A549 (cell line): ENCODE data around the gene ADARB2. TPM values are rescaled to one million over a fixed set of nuclear protein-coding genes. Genes with fewer than 3 reads are reported as not detected.

Source experiments
- ATAC-seq, 2 experiments: fragments of 200-7000 bp in 1 of 2; fragments of >200 bp in 1 of 2; cut with Nextera tagmentation in 1 of 2; cut with Tn5 transposase in 1 of 2; 3 replicates each; pipeline versions ENCODE4 v1.8.0 to v1.9.1; 2018 to 2020; ENCODE audit warnings: mild to moderate bottlenecking in 1 of 2, moderate library complexity in 1 of 2
- CTCF ChIA-PET: fragments of 300-600 bp; sonication (Branson Sonifier 250); formaldehyde crosslinking; extraction: SDS; loops from one replicate; lab custom pipeline; 2021; ENCODE audit warnings: antibody characterized with exemption, inconsistent platforms; lab: Yijun Ruan, JAX
- POLR2A ChIA-PET: fragments of 350-600 bp; formaldehyde crosslinking; extraction: SDS; loops from one replicate; lab custom pipeline; 2021; ENCODE audit warnings: antibody characterized with exemption, inconsistent platforms; lab: Yijun Ruan, JAX
- DNase-seq, 2 experiments: peaks; one replicate each; pipeline versions ENCODE4 v3.0.0 to v3.0.0-alpha.2; 2011 to 2016; ENCODE audit warnings: low read depth in 1 of 2, low spot score in 1 of 2
- FAIRE-seq: peaks from 2 replicates; lab custom pipeline; 2011; peaks lifted over from hg19 to GRCh38; lab: Jason Lieb, UNC
- H3K27ac ChIP-seq, 2 experiments: fragments of >200 bp; sonication (Bioruptor Twin); formaldehyde crosslinking; 3 replicates each; pipeline ENCODE4 v1.5.1; 2016 to 2017
- H3K4me1 ChIP-seq: fragments of >200 bp; sonication (Bioruptor Twin); formaldehyde crosslinking; 3 replicates; pipeline ENCODE4 v1.6.1; 2016
- H3K4me2 ChIP-seq: fragments of >200 bp; sonication (Bioruptor Twin); formaldehyde crosslinking; 3 replicates; pipeline ENCODE4 v1.6.1; 2016
- H3K4me3 ChIP-seq: fragments of >200 bp; sonication (Bioruptor Twin); formaldehyde crosslinking; 3 replicates; pipeline ENCODE4 v1.5.1; 2016
- H3K9me3 ChIP-seq: fragments of >200 bp; sonication (Bioruptor Twin); formaldehyde crosslinking; 3 replicates; pipeline ENCODE4 v1.6.1; 2016
- ATOH8 ChIP-seq: fragments of 250-450 bp; sonication (Bioruptor Pico); IDR thresholded peaks from 2 replicates; pipeline ENCODE4 v1.5.0; 2020; ENCODE audit warnings: low read depth, mild to moderate bottlenecking, moderate library complexity
- CBX8 ChIP-seq: fragments of 200-600 bp; sonication (generic); IDR thresholded peaks from 2 replicates; pipeline ENCODE4 v1.6.1; 2016
- CHD4 ChIP-seq: fragments of 200-600 bp; sonication (generic); IDR thresholded peaks from 2 replicates; pipeline ENCODE4 v1.6.1; 2016; ENCODE audit warnings: antibody characterized with exemption, mild to moderate bottlenecking, borderline replicate concordance
- EHMT2 ChIP-seq: fragments of 200-600 bp; sonication (generic); IDR thresholded peaks from 2 replicates; pipeline ENCODE4 v1.6.1; 2016; ENCODE audit warnings: antibody characterized with exemption, low read depth, mild to moderate bottlenecking, moderate library complexity
- EP300 ChIP-seq, 2 experiments: fragments of >200 bp; sonication (Bioruptor Twin); formaldehyde crosslinking; IDR thresholded peaks; 2 replicates in 1 of 2; 3 replicates in 1 of 2; pipeline ENCODE4 v1.6.1; 2016 to 2017
- FOSL2 ChIP-seq, 2 experiments: fragments of 450-650 bp in 1 of 2; fragments of >200 bp in 1 of 2; sonication (Bioruptor Twin) in 1 of 2; formaldehyde crosslinking; IDR thresholded peaks; 2 replicates each; pipeline versions ENCODE4 v1.5.0 to v1.6.1; 2016 to 2020; ENCODE audit warnings: mild to moderate bottlenecking in 1 of 2, moderate library complexity in 1 of 2
- HDAC2 ChIP-seq: fragments of 200-600 bp; sonication (generic); IDR thresholded peaks from 2 replicates; pipeline ENCODE4 v1.6.1; 2016
- HOXA7 ChIP-seq: fragments of 250-450 bp; sonication (Bioruptor Pico); IDR thresholded peaks from 2 replicates; pipeline ENCODE4 v1.5.0; 2020; ENCODE audit warnings: mild to moderate bottlenecking, moderate library complexity
- HOXB13 ChIP-seq: fragments of 250-450 bp; sonication (Bioruptor Pico); IDR thresholded peaks from 2 replicates; pipeline ENCODE4 v1.5.0; 2020; ENCODE audit warnings: low read depth, mild to moderate bottlenecking, moderate library complexity
- JUN ChIP-seq, 2 experiments: fragments of >200 bp; sonication (Bioruptor Twin); formaldehyde crosslinking; IDR thresholded peaks; 2 replicates in 1 of 2; 3 replicates in 1 of 2; pipeline ENCODE4 v1.6.1; 2016 to 2017
- KDM1A ChIP-seq: fragments of 200-600 bp; sonication (generic); IDR thresholded peaks from 2 replicates; pipeline ENCODE4 v1.6.1; 2016; ENCODE audit warnings: low read depth, mild to moderate bottlenecking
- MAFK ChIP-seq: fragments of 450-650 bp; IDR thresholded peaks from 2 replicates; pipeline ENCODE4 v1.6.1; 2014; ENCODE audit not compliant: partially characterized antibody
- MYC ChIP-seq: IDR thresholded peaks from 2 replicates; pipeline ENCODE4 v1.6.1; 2012; ENCODE audit warnings: mild to moderate bottlenecking, inconsistent platforms, low read length, improper control_type of control experiment, borderline replicate concordance
- NFE2L2 ChIP-seq: fragments of 150-350 bp; conservative IDR thresholded peaks from 2 replicates; pipeline ENCODE4 v1.6.1; 2014; ENCODE audit warnings: low read length
- NR3C1 ChIP-seq: fragments of >200 bp; sonication (Bioruptor Twin); formaldehyde crosslinking; IDR thresholded peaks from 3 replicates; pipeline ENCODE4 v1.6.1; 2017
- PBX3 ChIP-seq: IDR thresholded peaks from 2 replicates; pipeline ENCODE4 v1.6.1; 2012
- POLR2A ChIP-seq: IDR thresholded peaks from 2 replicates; pipeline ENCODE4 v1.6.1; 2012; ENCODE audit warnings: mild to moderate bottlenecking, low read length
- POLR2AphosphoS2 ChIP-seq: conservative IDR thresholded peaks from 2 replicates; pipeline ENCODE4 v1.6.1; 2012; ENCODE audit warnings: low read length, improper control_type of control experiment, inconsistent platforms
- RAD21 ChIP-seq, 2 experiments: fragments of >200 bp in 1 of 2; sonication (Bioruptor Twin) in 1 of 2; formaldehyde crosslinking in 1 of 2; IDR thresholded peaks in 1 of 2; conservative IDR thresholded peaks in 1 of 2; 2 replicates in 1 of 2; 3 replicates in 1 of 2; pipeline ENCODE4 v1.6.1; 2012 to 2018; ENCODE audit warnings: inconsistent platforms in 1 of 2
- RARB ChIP-seq: fragments of 250-450 bp; sonication (Bioruptor Pico); IDR thresholded peaks from 2 replicates; pipeline ENCODE4 v1.8.0; 2021; ENCODE audit warnings: mild to moderate bottlenecking, moderate library complexity
- RFX5 ChIP-seq: fragments of 450-650 bp; IDR thresholded peaks from 2 replicates; pipeline ENCODE4 v1.7.1; 2014; ENCODE audit warnings: antibody characterized with exemption, mild to moderate bottlenecking, moderate library complexity
- RNF2 ChIP-seq: fragments of 200-600 bp; sonication (generic); IDR thresholded peaks from 2 replicates; pipeline ENCODE4 v1.6.1; 2016; ENCODE audit warnings: low read depth, mild to moderate bottlenecking, antibody characterized with exemption, moderate library complexity, borderline replicate concordance
- SMC3 ChIP-seq: fragments of >200 bp; sonication (Bioruptor Twin); formaldehyde crosslinking; IDR thresholded peaks from 3 replicates; pipeline ENCODE4 v1.6.1; 2018; ENCODE audit warnings: inconsistent platforms
- TFCP2L1 ChIP-seq: fragments of 250-450 bp; sonication (Bioruptor Pico); IDR thresholded peaks from 2 replicates; pipeline ENCODE4 v1.5.0; 2021; ENCODE audit warnings: mild to moderate bottlenecking
- TP53 ChIP-seq: fragments of 250-450 bp; sonication (Bioruptor Pico); IDR thresholded peaks from 2 replicates; pipeline ENCODE4 v1.5.0; 2021; ENCODE audit warnings: mild to moderate bottlenecking, moderate library complexity
- USF2 ChIP-seq: fragments of 450-650 bp; IDR thresholded peaks from 2 replicates; pipeline ENCODE4 v1.6.1; 2014; ENCODE audit warnings: antibody characterized with exemption
- ZC3H11A ChIP-seq: fragments of 450-650 bp; IDR thresholded peaks from 2 replicates; pipeline ENCODE4 v1.6.1; 2014; ENCODE audit warnings: antibody characterized with exemption, mild to moderate bottlenecking
- ZNF302 ChIP-seq: fragments of 250-450 bp; sonication (Bioruptor Pico); IDR thresholded peaks from 2 replicates; pipeline ENCODE4 v1.9.0; 2021; ENCODE audit warnings: inconsistent platforms, mild to moderate bottlenecking, moderate library complexity
- ZSCAN20 ChIP-seq: fragments of 250-450 bp; sonication (Bioruptor Pico); IDR thresholded peaks from 2 replicates; pipeline ENCODE4 v1.8.0; 2022; ENCODE audit warnings: mild to moderate bottlenecking, moderate library complexity
- WGBS: methylation state at CpG from one replicate; pipeline ENCODE4 v1.1.6; 2017; ENCODE audit errors: missing lambda C conversion rate; 5-methylcytosine and 5-hydroxymethylcytosine counted together
- polyA plus RNA-seq, 4 experiments: library from polyadenylated mRNA; depleted of rRNA in 3 of 4; stranded (reverse); fragments of >200 nt; fragmentation: RNase III in 1 of 4; extraction: RNeasy Plus Mini Kit Qiagen cat#74134 plus additional on column Dnase treatment in 1 of 4; gene quantifications; 2 replicates in 3 of 4; 3 replicates in 1 of 4; pipeline ENCODE4 v1.2.3, GENCODE V29; 2011 to 2017
- TF ChIP-seq, protein P1 (sequence below): fragments of >200 bp; sonication (Bioruptor Twin); formaldehyde crosslinking; IDR thresholded peaks from 3 replicates; pipeline ENCODE4 v1.6.1; 2016
- TF ChIP-seq, protein P2 (sequence below): IDR thresholded peaks from 2 replicates; pipeline ENCODE4 v1.6.1; 2012

Gene ADARB2
- polyA plus RNA-seq, 2 of the 4 experiments (the other 2 are of a cell fraction), result not detected

- WGBS, result 33% methylated on average over 5 of the region's 5 CpGs
These were observed 379.2 kb downstream of the ADARB2 start for GRCh38 chr10:1358147-1358546.

DNA sequence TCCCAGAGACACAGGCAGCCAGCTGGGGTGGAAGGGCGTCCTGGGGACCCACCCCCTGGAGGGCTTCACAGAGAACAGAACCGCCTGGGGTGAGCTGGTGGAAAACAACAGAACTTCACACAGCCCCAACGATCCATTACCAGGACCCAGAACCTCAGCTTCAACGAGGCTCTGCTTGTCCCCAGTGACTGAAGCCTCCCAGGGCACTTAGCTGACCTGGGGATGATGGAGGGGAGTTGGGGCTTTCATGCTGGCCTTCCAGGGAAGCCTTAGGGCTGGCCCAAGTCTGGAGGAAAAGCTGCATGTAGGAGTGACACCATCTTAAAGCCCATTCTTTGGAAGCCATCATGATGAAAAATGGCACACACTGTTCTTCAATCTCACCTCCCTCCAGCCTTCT, 381.0 kb downstream of the ADARB2 start:
- 0% methylated on average over 4 of the region's 4 CpGs for WGBS
- no peak for FAIRE-seq

More at GRCh38 chr10:1358147-1358546, 379.2 kb downstream of the ADARB2 start:
- TF ChIP-seq RNF2, result no peak
- no peak for TF ChIP-seq USF2
- TF ChIP-seq RAD21 (conservative IDR thresholded peaks at IDR 0.05 in 1 of 2, IDR thresholded peaks at IDR 0.05 in 1 of 2), result no peak
- no peak for TF ChIP-seq EP300 (IDR thresholded peaks at IDR 0.05)
- no peak for TF ChIP-seq HDAC2
- no peak for TF ChIP-seq NR3C1
- no peak for TF ChIP-seq HOXB13 (CRISPR knock-in tag)
- TF ChIP-seq KDM1A, result no peak
- POLR2A ChIA-PET, result no interaction called here
- no peak for ATAC-seq
- H3K4me1 ChIP-seq, result no peaks in the 10 kb centered on the region
- no peak for FAIRE-seq
- no peak overlapping the region for H3K4me2 ChIP-seq
- CTCF ChIA-PET, result interaction anchor here (0.7 kb wide), 1 partner anchor 11 kb away, joined by 3 read pairs; no protein-coding TSS in a partner anchor
- no peaks in the 10 kb centered on the region for H3K9me3 ChIP-seq
- DNase-seq, result no peak
- H3K4me3 ChIP-seq, result no peak overlapping the region
- no peak overlapping the region for H3K27ac ChIP-seq

DNA sequence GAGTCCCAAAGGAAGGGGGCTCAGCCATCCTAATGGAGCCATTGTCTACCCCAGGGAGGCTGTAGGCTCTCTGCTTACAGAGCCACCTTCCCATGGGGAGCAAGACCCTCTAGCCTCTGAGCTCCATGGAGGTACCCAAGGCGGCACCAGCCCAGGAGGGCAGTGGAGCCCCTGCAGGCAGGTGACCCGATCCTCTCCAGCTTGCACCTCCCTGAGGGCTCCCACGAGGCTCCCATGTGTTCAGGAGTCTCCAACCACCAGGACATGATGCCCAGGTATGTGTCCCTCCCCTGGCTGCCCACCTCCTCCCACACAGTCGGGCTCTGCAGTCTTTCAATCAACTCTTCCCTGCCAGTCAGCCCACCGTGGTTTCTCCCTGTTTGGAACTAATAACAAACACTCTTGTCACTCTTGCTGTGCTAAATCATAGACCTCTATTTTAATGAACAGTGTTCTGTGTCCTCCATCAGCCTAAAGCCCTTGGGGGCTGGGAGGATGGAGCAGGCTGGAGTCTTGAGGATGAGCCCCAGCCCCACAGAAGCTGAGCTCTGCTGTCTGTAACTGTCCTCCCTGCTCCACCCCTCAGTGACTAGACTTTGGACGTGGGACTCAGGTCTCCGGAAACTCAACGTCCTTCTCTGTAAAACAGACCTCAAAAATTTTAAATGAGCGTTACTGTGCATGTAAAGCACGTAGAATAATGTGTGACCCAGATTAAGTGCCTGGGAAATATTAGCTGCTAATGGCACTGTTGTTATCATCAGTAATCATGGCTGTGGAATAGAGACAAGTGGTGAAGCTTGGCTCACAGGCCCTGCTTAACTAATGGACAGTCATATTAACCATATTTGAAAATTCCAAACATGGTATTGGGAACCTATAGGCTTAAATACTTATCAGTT, 382.3 kb downstream of the ADARB2 start:
- ChIA-PET CTCF (interaction anchor here (0.6 to 1.1 kb wide), 2 partner anchors 14 to 283 kb away, joined by 3 to 5 read pairs; no protein-coding TSS in a partner anchor), POLR2A (no interaction called here)
- H3K27ac ChIP-seq, result no peak overlapping the region
- H3K9me3 ChIP-seq, result no peaks in the 10 kb centered on the region
- no peak for ATAC-seq
- 0% methylated on average over 10 of the region's 10 CpGs for WGBS
- H3K4me3 ChIP-seq, result no peak overlapping the region
- TF ChIP-seq RARB (CRISPR knock-in tag), result no peak
- TF ChIP-seq HDAC2, result no peak
- TF ChIP-seq HOXB13 (CRISPR knock-in tag), result no peak
- TF ChIP-seq RAD21 (conservative IDR thresholded peaks at IDR 0.05 in 1 of 2, IDR thresholded peaks at IDR 0.05 in 1 of 2), result no peak
- no peak for TF ChIP-seq POLR2A
- TF ChIP-seq PBX3, result no peak
- no peak for TF ChIP-seq EP300 (IDR thresholded peaks at IDR 0.05)
- TF ChIP-seq MAFK, result no peak
- no peak for TF ChIP-seq POLR2AphosphoS2
- no peak for TF ChIP-seq CHD4
- no peak for TF ChIP-seq HOXA7 (CRISPR knock-in tag)
- TF ChIP-seq RNF2, result no peak
- H3K4me1 ChIP-seq, result no peaks in the 10 kb centered on the region
- FAIRE-seq, result no peak
- no peak for DNase-seq
- no peak overlapping the region for H3K4me2 ChIP-seq

More for the DNA sequence above, 381.0 kb downstream of the ADARB2 start:
- ATAC-seq (no peak), DNase-seq (no peak)
- H3K4me2 ChIP-seq, result no peak overlapping the region
- TF ChIP-seq, protein P1, sequence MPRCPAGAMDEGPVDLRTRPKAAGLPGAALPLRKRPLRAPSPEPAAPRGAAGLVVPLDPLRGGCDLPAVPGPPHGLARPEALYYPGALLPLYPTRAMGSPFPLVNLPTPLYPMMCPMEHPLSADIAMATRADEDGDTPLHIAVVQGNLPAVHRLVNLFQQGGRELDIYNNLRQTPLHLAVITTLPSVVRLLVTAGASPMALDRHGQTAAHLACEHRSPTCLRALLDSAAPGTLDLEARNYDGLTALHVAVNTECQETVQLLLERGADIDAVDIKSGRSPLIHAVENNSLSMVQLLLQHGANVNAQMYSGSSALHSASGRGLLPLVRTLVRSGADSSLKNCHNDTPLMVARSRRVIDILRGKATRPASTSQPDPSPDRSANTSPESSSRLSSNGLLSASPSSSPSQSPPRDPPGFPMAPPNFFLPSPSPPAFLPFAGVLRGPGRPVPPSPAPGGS, result no peak
- TF ChIP-seq RFX5 (no peak), FOSL2 (IDR thresholded peaks at IDR 0.05) (no peak), FOSL2 (CRISPR knock-in tag; IDR thresholded peaks at IDR 0.05) (no peak), JUN (IDR thresholded peaks at IDR 0.05) (no peak), TFCP2L1 (CRISPR knock-in tag) (no peak), HDAC2 (no peak), MYC (no peak), SMC3 (no peak), TP53 (no peak), ZSCAN20 (CRISPR knock-in tag) (no peak), EHMT2 (no peak), ZC3H11A (no peak), CBX8 (no peak), ATOH8 (no peak), EP300 (IDR thresholded peaks at IDR 0.05) (no peak), ZNF302 (CRISPR knock-in tag) (no peak), NFE2L2 (no peak)
- TF ChIP-seq, protein P2, sequence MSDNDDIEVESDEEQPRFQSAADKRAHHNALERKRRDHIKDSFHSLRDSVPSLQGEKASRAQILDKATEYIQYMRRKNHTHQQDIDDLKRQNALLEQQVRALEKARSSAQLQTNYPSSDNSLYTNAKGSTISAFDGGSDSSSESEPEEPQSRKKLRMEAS, result no peak
- H3K27ac ChIP-seq, result no peak overlapping the region
- no peaks in the 10 kb centered on the region for H3K9me3 ChIP-seq
- H3K4me3 ChIP-seq, result no peak overlapping the region
- CTCF ChIA-PET, result no interaction called here
- H3K4me1 ChIP-seq, result no peaks in the 10 kb centered on the region
- POLR2A ChIA-PET, result no interaction called here
